ENCODE measurements around the gene CYB561D2. TPM values are rescaled to one million over a fixed set of nuclear protein-coding genes. Genes with fewer than 3 reads are reported as not detected.

The CYB561D2 gene
- total and polyA plus RNA-seq, 9 of the 15 experiments (the other 6 are each of a cell fraction or from before 2014, with no cell fraction given), result 4.2 to 16.6 (median 9.4) TPM

DNA sequence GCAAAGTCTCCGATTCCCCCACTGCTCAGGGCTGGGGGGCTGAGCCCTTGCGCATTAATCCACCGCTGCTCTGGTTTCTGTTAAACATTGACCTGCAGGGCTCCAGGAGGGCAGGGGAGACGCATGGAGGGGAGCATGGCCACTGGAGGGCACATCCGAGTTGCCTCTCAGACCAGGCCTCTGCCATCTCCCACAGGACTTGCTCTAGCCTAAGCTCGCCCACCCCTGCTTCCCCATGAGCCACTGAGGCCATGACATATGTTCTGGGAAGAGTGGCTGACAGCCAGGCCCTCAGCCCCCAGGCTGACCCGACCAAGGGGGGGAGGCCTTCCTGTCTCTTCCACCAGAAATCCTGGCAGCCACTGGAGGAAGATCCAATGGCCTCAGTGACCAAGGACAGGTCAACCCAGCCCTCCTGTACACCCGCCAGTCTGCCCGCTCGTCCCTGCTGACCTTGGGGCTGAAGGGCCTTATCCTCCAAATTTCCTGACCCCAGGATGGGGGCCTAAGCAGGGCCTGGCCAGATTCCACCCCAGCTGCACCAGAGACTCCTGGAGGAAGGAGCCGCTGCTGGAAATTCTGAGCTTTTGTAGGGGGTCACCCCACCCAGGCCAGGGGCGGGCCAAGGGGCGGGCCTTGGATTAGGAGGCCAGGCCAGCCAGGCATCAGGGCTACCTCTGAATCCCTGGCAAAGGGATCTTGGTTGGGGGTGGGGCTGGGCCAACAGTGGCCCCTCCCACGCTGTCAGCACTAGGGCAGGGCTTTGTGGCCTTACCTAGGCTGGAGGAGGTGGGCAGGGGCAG is 47.4 kb upstream of the CYB561D2 start, which contains the start of gene HYAL1 (continued):
- no peak for TF ChIP-seq MIER1 (IDR thresholded peaks at IDR 0.05; ENCODE audit: low read depth)
- TF ChIP-seq, protein P1, sequence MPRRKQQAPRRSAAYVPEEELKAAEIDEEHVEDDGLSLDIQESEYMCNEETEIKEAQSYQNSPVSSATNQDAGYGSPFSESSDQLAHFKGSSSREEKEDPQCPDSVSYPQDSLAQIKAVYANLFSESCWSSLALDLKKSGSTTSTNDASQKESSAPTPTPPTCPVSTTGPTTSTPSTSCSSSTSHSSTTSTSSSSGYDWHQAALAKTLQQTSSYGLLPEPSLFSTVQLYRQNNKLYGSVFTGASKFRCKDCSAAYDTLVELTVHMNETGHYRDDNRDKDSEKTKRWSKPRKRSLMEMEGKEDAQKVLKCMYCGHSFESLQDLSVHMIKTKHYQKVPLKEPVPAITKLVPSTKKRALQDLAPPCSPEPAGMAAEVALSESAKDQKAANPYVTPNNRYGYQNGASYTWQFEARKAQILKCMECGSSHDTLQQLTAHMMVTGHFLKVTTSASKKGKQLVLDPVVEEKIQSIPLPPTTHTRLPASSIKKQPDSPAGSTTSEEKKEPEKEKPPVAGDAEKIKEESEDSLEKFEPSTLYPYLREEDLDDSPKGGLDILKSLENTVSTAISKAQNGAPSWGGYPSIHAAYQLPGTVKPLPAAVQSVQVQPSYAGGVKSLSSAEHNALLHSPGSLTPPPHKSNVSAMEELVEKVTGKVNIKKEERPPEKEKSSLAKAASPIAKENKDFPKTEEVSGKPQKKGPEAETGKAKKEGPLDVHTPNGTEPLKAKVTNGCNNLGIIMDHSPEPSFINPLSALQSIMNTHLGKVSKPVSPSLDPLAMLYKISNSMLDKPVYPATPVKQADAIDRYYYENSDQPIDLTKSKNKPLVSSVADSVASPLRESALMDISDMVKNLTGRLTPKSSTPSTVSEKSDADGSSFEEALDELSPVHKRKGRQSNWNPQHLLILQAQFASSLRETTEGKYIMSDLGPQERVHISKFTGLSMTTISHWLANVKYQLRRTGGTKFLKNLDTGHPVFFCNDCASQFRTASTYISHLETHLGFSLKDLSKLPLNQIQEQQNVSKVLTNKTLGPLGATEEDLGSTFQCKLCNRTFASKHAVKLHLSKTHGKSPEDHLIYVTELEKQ (CRISPR knock-in tag; IDR thresholded peaks at IDR 0.05), result no peak

DNA sequence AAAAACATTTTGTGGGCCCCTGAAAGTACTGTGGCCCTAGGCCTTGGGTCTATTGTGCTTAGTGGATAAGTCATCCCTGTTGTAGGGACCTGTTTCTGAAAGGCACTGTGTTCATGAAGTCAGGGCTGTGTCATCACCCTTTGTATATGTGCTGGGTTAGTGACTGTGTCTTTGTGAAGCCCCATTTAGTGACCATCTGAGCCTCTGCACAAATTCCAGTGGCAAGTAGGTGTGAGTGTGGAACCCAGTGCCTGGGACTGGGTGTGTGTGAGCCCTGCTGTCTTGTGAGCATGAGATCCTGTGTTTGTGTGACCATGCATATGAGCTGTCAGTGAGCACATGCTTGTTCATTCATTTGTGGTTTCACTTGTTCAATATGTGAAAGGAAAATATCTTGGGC is 46.1 kb upstream of the CYB561D2 start:
- Histone ChIP-seq H4K20me1 (replicated peaks; ENCODE audit: control insufficient read depth, insufficient read depth, low read length) (no peaks in the 10 kb centered on the region), H3K79me2 (ENCODE audit: control insufficient read depth, insufficient read depth, low read length) (peaks cover 30% of the 10 kb centered on the region), H3K9ac (ENCODE audit: insufficient read depth in 1 of 2, low read depth in 2 of 2, low read length in 2 of 2) (peak overlapping the region in 1 of 2 experiments; percentile 71; a peak in 2 of 4 replicates), H3K4me3 (no peak overlapping the region), H3K27me3 (ENCODE audit: control insufficient read depth in 2 of 2, insufficient read depth in 2 of 2, low read length in 2 of 2) (no peaks in the 10 kb centered on the region), H3K27ac (ENCODE audit: extremely low read depth, low read depth, low read length) (peak overlapping the region; percentile 24; the same call in 1 of the 3 replicates), H3K36me3 (ENCODE audit: control insufficient read depth, insufficient read depth, low read length) (peaks cover 8% of the 10 kb centered on the region; the same call in 2 of the 3 replicates), H2AFZ (ENCODE audit: low read depth, low read length) (no peak overlapping the region), H3K9me1 (ENCODE audit: control insufficient read depth, insufficient read depth, low read length) (no peaks in the 10 kb centered on the region), H3K4me1 (replicated peaks in 1 of 2; ENCODE audit: control insufficient read depth in 2 of 2, insufficient read depth in 2 of 2, low read length in 2 of 2) (peaks cover 20 to 37% of the 10 kb centered on the region in 2 experiments; a peak in 4 of 5 replicates), H3K9me3 (replicated peaks; ENCODE audit: control insufficient read depth, insufficient read depth, low read depth, low read length) (no peaks in the 10 kb centered on the region), H3K4me2 (ENCODE audit: insufficient read depth, low read length) (no peak overlapping the region)
- intact Hi-C loops (cut with micrococcal nuclease) (no loop called here), in situ Hi-C loops (cut with MboI) (no loop called here)
- POLR2A ChIA-PET, result no interaction called here
- no peak for FAIRE-seq
- CTCF ChIA-PET (ENCODE audit: low intra/inter-chr PET ratio), result no interaction called here
- BruUV-seq (replicated peaks), result no TSS peak
- DNase-seq (ENCODE audit: extremely low read depth in 1 of 4, low spot score in 3 of 4), result no peak
- no peak for ATAC-seq
- TF ChIP-seq NCOA6 (IDR thresholded peaks at IDR 0.05) (no peak), ZFPM2 (CRISPR knock-in tag; IDR thresholded peaks at IDR 0.05) (no peak), FOXJ2 (tag; IDR thresholded peaks at IDR 0.05) (no peak), EP300 (IDR thresholded peaks at IDR 0.05; ENCODE audit: low read length) (no peak), XRCC5 (IDR thresholded peaks at IDR 0.05; ENCODE audit: low read depth, low read length) (no peak), SMAD1 (IDR thresholded peaks at IDR 0.05; ENCODE audit: low read depth, low read length, partially characterized antibody) (no peak), ZNF263 (CRISPR knock-in tag; IDR thresholded peaks at IDR 0.05; ENCODE audit: borderline replicate concordance) (no peak), ZNF133 (CRISPR knock-in tag; IDR thresholded peaks at IDR 0.05) (no peak), HDAC6 (IDR thresholded peaks at IDR 0.05; ENCODE audit: low read depth, low read length) (no peak), ZNF23 (CRISPR knock-in tag; IDR thresholded peaks at IDR 0.05) (no peak), TAF7 (tag; IDR thresholded peaks at IDR 0.05) (no peak)
- TF ChIP-seq, protein P2, sequence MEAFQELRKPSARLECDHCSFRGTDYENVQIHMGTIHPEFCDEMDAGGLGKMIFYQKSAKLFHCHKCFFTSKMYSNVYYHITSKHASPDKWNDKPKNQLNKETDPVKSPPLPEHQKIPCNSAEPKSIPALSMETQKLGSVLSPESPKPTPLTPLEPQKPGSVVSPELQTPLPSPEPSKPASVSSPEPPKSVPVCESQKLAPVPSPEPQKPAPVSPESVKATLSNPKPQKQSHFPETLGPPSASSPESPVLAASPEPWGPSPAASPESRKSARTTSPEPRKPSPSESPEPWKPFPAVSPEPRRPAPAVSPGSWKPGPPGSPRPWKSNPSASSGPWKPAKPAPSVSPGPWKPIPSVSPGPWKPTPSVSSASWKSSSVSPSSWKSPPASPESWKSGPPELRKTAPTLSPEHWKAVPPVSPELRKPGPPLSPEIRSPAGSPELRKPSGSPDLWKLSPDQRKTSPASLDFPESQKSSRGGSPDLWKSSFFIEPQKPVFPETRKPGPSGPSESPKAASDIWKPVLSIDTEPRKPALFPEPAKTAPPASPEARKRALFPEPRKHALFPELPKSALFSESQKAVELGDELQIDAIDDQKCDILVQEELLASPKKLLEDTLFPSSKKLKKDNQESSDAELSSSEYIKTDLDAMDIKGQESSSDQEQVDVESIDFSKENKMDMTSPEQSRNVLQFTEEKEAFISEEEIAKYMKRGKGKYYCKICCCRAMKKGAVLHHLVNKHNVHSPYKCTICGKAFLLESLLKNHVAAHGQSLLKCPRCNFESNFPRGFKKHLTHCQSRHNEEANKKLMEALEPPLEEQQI (IDR thresholded peaks at IDR 0.05), result no peak
- TF ChIP-seq, protein P3, sequence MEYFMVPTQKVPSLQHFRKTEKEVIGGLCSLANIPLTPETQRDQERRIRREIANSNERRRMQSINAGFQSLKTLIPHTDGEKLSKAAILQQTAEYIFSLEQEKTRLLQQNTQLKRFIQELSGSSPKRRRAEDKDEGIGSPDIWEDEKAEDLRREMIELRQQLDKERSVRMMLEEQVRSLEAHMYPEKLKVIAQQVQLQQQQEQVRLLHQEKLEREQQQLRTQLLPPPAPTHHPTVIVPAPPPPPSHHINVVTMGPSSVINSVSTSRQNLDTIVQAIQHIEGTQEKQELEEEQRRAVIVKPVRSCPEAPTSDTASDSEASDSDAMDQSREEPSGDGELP (CRISPR knock-in tag; IDR thresholded peaks at IDR 0.05; ENCODE audit: borderline replicate concordance), result no peak
